ENCODE data around the gene RAB1B.
A peak's percentile ranks its signal among the peaks of the same experiment; 100 is the strongest.
"Not testable (repeated sequence)": the region's sequence is repeated elsewhere in the genome, so short reads cannot be mapped to it uniquely, and the experiment has no call there.

Gene RAB1B

DNA sequence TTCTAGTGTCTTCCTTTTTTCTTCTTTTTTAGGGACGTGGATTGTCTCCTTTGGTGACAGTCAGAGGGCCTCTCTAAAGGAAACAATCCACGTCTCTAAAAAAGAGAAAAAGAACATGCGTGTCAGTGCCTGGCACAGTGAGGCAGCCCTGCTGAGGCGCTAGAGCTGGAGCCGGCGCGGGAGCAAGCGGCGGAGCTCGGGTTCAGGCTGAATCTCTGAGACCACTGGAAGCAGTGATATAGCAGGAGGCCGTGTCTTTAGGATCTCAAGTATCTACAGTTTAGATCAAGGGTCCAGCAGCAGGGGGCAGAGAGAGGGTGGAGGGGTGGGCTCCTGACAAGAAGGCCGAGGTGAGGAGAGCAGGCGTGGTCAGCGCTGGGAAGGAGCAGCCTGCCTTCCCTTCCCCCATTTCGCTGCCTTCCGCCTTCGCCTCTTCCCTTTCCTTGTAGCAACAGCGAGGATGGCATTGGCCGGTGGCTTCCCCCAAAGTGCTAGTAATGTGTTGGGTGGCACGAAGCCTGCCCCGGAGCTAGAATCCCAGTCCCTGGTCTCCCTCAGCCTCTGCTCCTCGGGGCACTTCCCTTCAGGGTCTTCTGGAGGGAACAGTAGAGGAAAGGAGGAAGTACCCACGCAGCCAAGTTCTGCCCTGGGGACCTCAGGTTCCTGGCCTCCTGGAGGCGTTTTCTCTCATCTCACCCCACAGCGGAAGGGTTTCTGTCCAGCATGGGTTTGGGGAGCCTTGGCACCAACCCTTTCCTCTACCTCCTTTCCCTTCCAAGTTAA, 28.2 kb upstream of the RAB1B start:
- no peak for DNase-seq (ENCODE audit: low spot score)

DNA sequence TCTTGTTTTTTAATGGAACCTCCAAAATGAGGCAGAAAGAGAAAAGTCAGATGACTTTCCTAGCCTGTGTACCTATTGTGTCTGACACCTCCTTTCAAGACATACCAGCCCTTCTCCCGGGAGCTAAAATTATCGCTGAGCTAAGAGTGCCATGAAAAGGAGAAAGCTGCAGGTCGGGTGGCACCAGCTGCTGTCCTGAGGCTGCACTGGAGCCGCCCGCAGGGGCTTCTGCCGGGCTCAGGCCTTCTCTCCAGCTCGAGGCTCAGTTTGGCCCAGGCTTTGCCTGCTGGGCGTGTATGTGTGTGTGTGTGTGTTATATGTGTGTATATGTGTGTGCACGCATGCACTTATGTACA, 27.7 kb upstream of the RAB1B start:
- no peak for DNase-seq (ENCODE audit: low spot score)

DNA sequence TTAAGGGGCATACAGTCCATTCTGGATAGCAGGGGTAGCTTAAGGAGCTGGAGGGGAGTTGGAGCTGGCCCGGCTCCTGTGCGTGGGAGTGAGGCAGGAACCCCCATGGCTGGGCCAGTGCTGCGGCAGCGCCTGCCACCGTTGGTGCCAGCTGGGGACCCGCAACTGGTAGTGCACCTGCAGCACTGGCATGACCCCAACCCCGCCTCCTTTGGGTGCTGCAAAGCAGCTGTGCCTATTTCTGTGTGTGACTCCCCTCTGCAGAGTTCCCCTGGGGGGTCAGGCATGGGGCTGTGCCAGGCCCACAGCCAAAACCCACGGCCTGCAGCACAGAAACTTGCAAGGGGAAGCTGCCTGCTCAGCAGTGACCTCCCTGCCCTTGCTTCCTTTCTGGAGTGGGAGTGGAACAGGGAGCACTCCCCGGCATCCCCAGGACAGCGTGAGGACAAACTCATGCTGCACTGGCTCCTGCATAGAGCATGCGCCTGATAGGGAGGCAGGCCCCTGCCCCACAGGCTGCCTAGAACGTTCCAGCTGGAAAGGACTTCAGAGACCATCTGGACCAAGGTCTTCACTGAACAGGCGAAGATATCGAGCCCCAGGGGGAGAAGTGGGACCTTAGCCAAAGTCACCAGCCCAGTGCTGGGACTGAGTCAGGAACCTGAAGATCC, 26.2 kb upstream of the RAB1B start:
- DNase-seq (ENCODE audit: low spot score) = no peak

DNA sequence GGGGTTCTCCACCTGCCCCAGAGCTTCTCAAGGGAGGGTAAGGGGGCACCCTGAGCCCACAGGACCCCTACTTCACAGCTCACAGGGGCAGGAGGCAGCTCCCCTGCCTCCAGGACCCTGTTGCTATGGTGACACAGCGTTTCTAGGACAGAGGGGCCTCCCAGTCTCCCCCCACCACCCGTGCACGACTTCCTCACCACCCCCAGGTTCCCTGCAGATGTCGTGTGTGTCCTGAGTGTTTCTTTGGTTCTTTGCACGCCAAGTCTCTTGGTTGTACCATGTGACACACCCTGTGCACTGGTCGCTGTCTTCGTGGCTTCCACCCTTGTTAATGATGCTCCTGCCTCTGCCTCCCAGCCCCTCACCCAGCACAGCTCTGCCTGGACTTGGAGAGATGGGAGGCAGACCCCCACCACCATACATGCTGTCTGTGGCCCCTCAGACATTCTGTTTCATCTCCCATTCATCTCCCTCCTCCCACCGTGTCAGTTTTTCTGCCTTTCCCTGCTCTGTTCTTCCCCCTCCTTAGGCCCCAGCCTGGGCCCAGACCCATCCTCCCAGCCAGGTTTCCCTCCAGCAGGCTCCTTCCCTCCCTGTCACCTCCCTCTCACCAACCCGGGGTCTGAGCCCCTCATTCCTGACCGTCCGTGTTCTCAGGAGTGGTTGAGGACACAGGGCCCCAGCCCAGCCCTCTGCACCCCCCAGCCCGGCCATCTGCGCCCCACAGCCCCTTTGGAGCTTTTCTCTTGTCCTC, 24.5 kb upstream of the RAB1B start:
- no peak for DNase-seq (ENCODE audit: low spot score)

DNA sequence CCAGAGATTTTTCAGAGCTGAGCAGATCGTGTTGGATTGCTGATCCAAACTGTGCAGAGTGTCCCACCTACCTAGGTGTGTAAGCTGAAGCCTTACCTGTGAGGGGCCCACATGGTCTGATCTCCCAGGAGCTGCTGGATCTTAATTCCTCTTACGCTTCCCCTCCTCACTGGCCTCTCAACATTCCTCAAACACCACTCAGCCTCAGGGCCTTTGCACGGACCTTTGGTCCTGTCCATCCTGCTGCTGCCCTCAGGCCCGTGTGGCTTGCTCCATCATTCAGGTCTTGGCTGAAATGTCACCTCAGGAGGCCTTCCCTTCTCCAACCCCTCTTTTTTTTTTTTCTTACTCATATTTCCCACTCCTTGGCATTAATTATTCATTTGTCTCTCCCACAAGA, 21.1 kb upstream of the RAB1B start:
- peak; percentile 50 for DNase-seq (ENCODE audit: low spot score)

DNA sequence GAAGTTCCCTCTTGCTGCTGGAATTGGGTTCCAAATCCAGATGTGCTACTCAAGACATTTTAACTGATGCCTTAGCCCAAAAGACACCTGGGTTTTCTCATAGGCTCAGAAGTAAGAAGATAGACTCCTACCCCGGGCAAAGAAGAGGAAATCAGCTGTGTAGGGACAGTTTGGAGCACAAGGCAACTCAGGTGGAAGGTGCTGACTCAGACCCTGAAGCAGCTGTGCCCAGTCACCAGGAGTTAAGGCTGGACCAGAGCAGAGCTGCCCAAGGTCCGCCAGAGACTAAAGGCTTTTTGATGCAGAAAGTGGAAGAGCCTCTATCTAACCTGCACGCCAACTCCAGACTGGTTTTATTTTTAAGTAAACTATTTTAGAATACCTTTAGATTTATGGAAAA, 20.6 kb upstream of the RAB1B start:
- DNase-seq (ENCODE audit: low spot score) = peak; percentile 50

DNA sequence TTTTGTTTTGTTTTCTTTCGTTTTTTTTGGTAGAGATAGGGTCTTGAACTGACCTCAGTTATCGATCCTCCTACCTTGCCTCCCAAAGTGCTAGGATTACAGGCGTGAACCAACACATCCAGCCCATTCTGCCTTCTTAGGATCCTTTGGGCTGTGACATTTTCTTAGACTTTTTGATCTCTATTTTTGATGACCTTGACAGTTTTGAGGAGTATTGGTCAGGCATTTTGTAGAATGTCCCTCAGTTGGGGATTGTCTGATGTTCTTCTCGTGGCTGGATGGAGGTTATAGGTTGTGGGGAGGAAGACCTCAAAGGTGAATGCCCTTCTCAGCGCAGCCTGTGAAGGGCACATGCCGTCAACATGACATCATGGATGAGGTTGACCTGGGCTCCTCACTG, 19.5 kb upstream of the RAB1B start:
- DNase-seq (ENCODE audit: low spot score) = no peak

DNA sequence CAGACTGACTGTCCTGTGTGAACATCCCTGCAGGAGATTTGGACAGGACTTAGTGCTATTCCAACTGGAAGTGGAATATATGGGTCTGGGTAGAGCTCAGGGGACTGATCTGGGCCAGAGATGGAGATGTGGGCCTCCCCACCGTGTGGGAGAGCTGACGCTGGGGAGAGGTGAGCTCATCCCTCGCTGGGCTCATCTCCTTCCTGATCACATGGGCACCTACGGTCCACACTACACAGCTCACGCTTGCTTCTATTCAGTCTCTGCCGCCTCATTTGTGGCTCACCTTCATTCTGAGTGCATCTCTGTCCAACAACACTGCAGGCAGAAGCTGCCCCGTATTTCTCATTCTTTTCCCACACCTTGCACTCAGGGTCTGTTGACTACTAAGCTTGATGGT, 16.6 kb upstream of the RAB1B start:
- DNase-seq (ENCODE audit: low spot score) = no peak

DNA sequence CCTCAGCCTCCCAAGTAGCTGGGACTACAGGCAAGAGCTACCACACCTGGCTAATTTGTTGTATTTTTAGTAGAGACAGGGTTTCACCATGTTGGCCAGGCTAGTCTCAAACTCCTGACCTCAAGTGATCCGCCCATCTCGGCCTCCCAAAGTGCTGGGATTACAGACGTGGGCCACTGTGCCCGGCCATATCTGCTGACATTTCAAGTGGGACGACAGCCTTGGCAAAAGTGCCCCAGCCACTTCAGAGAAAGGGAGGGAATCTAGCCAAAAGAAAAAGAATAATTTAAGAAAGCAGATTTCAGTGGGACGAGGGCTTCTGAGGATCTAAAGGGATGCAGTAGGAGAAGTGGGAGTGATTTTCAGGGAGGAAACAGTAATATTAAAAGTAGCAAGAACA, 15.4 kb upstream of the RAB1B start:
- not testable (repeated sequence) for DNase-seq (ENCODE audit: low spot score)

DNA sequence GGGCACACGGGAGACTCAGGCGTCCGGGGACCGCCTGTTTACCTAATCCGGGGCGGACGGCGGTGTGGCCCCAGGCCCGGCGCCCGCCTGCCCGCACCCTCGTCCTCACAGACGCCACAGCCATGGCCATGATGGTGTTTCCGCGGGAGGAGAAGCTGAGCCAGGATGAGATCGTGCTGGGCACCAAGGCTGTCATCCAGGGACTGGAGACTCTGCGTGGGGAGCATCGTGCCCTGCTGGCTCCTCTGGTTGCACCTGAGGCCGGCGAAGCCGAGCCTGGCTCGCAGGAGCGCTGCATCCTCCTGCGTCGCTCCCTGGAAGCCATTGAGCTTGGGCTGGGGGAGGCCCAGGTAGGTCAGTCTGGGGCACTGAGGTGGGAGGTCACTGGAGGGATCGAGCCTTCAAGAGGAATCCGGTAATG, 10.0 kb upstream of the RAB1B start:
- no peak for DNase-seq (ENCODE audit: low spot score)

DNA sequence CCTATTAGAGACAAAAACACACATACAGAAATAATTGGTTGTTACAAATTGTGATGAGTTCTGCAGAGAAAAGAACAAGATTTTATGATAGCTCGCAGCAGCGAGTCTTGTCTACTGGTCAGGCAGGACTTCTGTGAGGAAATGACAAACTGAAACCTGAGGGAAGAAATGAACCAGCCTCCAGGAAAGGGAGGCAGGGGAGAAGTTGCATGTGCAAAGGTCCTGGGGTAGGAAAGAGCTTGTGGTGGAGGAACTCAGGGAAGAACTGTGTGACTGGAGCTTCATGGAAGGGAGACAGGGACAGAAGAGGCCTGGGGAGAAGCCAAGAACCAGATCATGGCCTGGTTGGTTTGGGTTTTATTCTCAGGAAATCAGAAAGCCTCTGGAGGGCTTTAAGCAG, 9.2 kb upstream of the RAB1B start:
- no peak for DNase-seq (ENCODE audit: low spot score)

DNA sequence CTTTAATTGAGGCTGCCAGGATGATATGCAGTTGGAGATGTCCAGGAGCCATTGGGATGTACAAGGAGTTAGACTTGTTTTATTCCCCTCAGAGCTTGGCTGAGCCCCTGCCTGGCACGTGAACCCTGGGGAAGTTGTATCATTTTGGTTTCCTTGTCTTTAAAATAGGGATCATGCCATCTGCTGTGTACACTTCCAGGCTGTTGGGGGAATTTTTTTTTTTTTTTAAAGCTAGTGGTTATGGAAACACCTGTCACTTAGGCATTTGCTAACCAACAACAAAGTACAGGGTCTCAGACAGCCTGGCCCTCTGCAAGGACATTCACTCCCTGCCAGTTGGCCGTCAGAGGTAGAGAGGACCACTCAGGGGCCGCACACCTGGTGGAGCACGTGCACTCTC, 8.5 kb upstream of the RAB1B start:
- DNase-seq (ENCODE audit: low spot score) = no peak

DNA sequence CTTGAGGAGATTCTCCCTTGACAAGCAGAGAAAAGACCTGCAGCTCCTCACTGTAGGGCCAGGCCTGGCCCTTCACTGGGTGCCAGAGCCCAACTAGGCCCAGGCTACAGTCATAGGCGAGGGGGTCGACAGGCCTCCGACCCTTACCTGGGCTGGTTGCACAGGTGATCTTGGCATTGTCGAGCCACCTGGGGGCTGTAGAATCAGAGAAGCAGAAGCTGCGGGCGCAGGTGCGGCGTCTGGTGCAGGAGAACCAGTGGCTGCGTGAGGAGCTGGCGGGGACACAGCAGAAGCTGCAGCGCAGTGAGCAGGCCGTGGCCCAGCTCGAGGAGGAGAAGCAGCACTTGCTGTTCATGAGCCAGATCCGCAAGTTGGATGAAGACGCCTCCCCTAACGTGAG, 6.9 kb upstream of the RAB1B start:
- DNase-seq (ENCODE audit: low spot score) = no peak

DNA sequence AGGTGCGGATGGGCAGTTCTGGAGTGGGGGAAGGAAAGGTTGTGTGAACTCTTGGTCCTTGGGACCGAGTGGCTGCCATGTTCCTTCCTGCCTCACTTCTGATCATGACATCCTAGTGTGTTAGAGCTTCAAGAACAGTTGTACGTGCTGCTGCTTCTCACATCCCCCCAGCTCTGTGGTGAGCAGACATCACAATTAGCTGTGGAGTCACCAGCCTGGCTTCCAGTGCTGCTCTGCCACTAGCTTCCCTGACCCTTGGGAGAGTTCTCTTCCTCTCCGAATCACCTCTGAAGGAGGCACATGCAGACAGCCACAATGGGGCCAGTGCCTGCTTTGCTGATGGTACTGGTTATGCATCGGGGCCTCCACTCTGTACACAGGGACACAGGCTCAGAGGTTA, 6.2 kb upstream of the RAB1B start:
- DNase-seq (ENCODE audit: low spot score) = no peak

DNA sequence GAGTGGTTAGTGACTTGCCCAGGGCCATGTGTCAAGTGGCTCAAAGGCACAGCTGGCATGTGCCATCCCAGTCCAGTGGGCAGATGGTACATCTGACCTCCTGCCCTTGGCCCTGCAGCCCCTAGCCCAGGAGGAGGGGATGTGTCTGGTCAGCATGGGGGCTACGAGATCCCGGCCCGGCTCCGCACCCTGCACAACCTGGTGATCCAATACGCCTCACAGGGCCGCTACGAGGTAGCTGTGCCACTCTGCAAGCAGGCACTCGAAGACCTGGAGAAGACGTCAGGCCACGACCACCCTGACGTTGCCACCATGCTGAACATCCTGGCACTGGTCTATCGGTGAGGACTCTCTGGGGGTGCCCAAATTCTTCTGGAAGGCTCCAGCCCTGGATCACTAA, 5.7 kb upstream of the RAB1B start:
- DNase-seq (ENCODE audit: low spot score) = no peak

DNA sequence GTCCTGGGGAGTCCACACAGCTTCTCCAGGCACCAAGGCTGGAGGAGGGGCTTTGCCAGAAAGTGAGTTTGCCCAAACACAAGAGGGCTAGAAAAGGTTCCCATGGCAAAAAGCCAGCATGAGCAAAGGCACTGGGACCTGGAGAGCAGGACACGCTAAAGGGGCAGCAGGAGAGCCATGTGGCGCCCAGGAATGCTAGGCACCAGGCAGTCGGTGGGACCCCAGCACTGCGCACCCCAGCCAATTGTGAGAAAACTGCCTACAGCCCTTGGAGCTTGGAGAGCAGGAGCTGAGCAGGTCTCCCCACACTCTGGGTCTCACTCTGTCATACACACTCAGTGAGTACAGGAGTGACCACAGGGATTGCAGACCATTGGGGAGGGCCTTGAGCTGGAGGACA, 5.2 kb upstream of the RAB1B start:
- DNase-seq (ENCODE audit: low spot score) = no peak

DNA sequence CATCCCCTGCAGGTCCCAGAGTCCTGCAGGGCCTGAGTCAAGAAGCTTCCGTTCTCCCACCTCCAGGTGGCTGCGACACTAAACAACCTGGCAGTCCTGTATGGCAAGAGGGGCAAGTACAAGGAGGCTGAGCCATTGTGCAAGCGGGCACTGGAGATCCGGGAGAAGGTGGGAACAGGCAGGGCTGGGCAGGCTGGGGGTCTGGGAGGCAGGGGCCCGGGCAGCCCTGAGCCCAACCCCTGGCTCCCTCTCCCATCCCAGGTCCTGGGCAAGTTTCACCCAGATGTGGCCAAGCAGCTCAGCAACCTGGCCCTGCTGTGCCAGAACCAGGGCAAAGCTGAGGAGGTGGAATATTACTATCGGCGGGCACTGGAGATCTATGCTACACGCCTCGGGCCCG, 4.7 kb upstream of the RAB1B start:
- DNase-seq (ENCODE audit: low spot score) = no peak

DNA sequence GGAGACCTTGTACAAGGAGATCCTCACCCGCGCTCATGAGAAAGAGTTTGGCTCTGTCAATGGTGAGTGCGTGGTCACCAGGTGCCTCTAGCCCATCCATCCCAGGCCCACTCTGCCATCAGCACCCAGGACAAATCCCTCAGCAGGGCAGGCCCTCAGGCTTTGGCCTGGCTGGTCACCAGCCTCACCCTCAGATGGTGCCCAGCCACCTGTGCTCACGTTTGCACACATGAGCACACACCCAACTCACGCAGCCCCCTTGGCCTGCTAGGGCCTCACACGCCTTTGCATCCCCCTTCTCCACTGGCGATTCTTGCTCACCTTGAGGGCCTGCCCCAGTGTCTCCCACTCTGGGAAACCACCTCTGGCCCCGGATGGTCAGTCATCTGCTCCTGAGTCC, 4.1 kb upstream of the RAB1B start:
- DNase-seq (ENCODE audit: low spot score) = no peak

DNA sequence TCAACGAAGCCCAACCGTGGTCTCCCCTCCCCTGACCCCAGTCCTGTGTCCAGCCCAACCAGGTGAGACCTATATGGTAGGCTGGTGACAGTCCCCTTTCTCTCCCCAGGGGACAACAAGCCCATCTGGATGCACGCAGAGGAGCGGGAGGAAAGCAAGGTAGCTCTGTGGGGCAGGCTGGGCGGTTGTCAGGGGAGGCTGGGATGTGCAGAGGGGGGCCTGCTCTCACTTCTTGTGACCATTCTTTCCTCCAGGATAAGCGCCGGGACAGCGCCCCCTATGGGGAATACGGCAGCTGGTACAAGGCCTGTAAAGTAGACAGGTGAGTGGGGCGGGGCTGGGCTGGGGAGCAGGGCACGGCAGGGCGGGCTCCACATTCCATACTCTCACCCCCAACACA, 3.5 kb upstream of the RAB1B start:
- peak; percentile 31 for DNase-seq (ENCODE audit: low spot score)

DNA sequence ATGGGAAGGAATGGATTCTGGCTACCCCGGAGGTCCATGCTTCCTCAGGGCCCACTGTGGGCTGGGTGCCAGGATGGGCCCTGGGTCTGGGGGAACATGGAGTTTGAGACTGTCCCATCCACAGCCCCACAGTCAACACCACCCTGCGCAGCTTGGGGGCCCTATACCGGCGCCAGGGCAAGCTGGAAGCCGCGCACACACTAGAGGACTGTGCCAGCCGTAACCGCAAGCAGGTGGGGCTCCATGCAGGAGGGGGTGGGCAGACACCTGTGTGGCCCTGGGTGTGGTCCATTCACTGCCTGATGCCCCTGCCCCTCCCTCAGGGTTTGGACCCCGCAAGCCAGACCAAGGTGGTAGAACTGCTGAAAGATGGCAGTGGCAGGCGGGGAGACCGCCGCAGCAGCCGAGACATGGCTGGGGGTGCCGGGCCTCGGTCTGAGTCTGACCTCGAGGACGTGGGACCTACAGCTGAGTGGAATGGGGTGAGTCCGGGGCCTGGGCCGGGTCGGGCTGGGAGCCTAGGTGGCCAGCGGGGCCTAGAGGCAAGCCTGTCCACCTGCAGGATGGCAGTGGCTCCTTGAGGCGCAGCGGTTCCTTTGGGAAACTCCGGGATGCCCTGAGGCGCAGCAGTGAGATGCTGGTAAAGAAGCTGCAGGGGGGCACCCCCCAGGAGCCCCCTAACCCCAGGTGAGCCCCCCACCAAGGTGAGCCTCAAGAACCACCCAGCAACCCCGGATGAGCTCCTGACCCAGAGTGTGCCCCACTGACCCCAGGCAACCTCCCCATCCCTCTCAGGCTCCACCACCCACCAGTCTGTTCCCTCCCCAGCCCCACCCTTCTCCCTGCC, 2.7 kb upstream of the RAB1B start:
- DNase-seq (ENCODE audit: low spot score) = no peak

DNA sequence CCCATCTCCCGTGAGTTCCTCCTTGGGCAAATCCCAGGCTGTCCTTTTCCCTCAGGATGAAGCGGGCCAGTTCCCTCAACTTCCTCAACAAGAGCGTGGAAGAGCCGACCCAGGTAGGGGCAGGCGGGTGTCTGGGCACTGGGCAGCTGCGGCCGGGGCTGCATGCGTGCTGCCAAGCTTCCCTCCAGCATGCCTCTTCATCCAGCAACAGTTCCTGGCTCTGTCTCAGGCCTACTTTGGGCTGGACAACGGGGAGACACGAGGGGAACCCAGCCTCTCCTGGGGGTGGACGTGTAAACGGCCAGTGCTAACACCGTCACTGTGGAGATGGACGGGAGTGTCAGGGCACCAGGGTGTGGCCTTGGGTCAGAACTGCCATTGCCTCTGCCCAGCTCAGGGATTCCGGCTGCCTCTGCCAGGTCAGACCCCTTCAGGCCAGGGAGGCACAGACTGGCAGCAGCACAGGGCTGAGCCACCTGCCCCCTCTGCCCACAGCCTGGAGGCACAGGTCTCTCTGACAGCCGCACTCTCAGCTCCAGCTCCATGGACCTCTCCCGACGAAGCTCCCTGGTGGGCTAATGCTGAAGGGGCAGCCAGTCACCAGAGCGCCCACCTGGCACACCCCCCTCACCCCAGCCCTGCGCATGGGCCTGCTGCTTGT, 1.9 kb upstream of the RAB1B start:
- DNase-seq (ENCODE audit: low spot score) = no peak

DNA sequence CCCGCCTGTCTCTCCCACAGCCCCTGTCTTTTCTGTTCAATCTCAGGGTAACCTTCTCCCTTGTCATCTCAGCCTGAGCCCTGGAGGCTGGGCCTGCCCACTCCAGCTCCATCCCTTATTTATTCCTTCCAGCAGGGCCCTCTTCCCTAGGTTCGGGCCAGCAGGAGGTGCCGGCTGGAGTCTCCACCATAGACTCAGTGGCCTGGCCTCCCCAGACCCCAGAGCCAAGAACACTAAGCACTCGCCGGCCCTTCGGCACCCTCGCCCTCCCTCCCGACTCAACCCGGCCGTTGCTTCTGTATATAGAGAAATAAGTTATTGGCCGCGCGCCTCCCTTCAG, 1.4 kb upstream of the RAB1B start:
- no peak for DNase-seq (ENCODE audit: low spot score)

Data from kidney tubule cell (primary cell).